BJ (cell line): ENCODE data around the gene STARD10. TPM values are rescaled to one million over a fixed set of nuclear protein-coding genes. Genes with fewer than 3 reads are reported as not detected.

ENCODE experiments used
- CTCF ChIA-PET: fragments of 350-600 bp; formaldehyde crosslinking; extraction: SDS; loops from one replicate; lab custom pipeline; 2021; ENCODE audit warnings: antibody characterized with exemption, inconsistent platforms; lab: Yijun Ruan, JAX
- POLR2A ChIA-PET: fragments of 300-600 bp; sonication (Branson Sonifier 250); formaldehyde crosslinking; extraction: SDS; loops from one replicate; lab custom pipeline; 2021; ENCODE audit warnings: antibody characterized with exemption; lab: Charles Lee
- DNase-seq: peaks from one replicate; pipeline ENCODE4 v3.0.0-alpha.2; 2011; ENCODE audit warnings: low read depth
- H3K27me3 ChIP-seq: 2 replicates; pipeline ENCODE4 v1.6.0; 2011; ENCODE audit warnings: low read length; ENCODE audit not compliant: control insufficient read depth, insufficient read depth
- H3K36me3 ChIP-seq: 2 replicates; pipeline ENCODE4 v1.5.1; 2011; ENCODE audit warnings: low read length; ENCODE audit not compliant: control insufficient read depth, insufficient read depth
- H3K4me3 ChIP-seq: 2 replicates; pipeline ENCODE4 v1.5.1; 2011; ENCODE audit warnings: low read depth, mild to moderate bottlenecking, control low read depth, low read length
- CTCF ChIP-seq: IDR thresholded peaks from 2 replicates; pipeline ENCODE4 v1.5.1; 2011; ENCODE audit warnings: low read depth, mild to moderate bottlenecking, control low read depth, inconsistent platforms, low read length, moderate library complexity; ENCODE audit not compliant: insufficient read depth
- polyA plus RNA-seq: library from polyadenylated mRNA; depleted of rRNA; stranded (reverse); fragments of >200 nt; gene quantifications from 2 replicates; pipeline ENCODE4 v1.2.3, GENCODE V29; 2011

The STARD10 gene
- polyA plus RNA-seq, 1 experiment, result 37.1 TPM

- POLR2A ChIA-PET, result no interaction called here
- DNase-seq, result no peak
- CTCF ChIA-PET, result no interaction called here
Measured at GRCh38 chr11:72744474-72744873, 49.4 kb downstream of the STARD10 start.

GRCh38 chr11:72743321-72744221 lies 50.3 kb downstream of the STARD10 start:
- H3K27me3 ChIP-seq, result no peaks in the 10 kb centered on the region
- H3K4me3 ChIP-seq, result no peak overlapping the region
- H3K36me3 ChIP-seq, result peaks cover 1% of the 10 kb centered on the region
- ChIA-PET CTCF (interaction anchor here (1.2 to 1.3 kb wide), 2 partner anchors 51 to 70 kb away, joined by 3 to 4 read pairs; partner anchors contain the start of gene STARD10), POLR2A (no interaction called here)
- no peak for TF ChIP-seq CTCF
- DNase-seq, result no peak

More at GRCh38 chr11:72744474-72744873, 49.4 kb downstream of the STARD10 start:
- Histone ChIP-seq H3K4me3 (no peak overlapping the region), H3K27me3 (no peaks in the 10 kb centered on the region), H3K36me3 (peaks cover 1% of the 10 kb centered on the region)
- no peak for TF ChIP-seq CTCF

- no peak overlapping the region for H3K4me3 ChIP-seq
- TF ChIP-seq CTCF, result no peak
- no peaks in the 10 kb centered on the region for H3K27me3 ChIP-seq
- DNase-seq, result no peak
- peaks cover 1% of the 10 kb centered on the region for H3K36me3 ChIP-seq
- ChIA-PET CTCF (interaction anchor here (1.2 to 1.3 kb wide), 2 partner anchors 51 to 71 kb away, joined by 3 to 4 read pairs; partner anchors contain the start of gene STARD10), POLR2A (no interaction called here)
Measured at GRCh38 chr11:72742513-72743320, 51.1 kb downstream of the STARD10 start.

GRCh38 chr11:72741849-72742512 lies 51.9 kb downstream of the STARD10 start:
- no peak for TF ChIP-seq CTCF
- POLR2A ChIA-PET, result no interaction called here
- H3K27me3 ChIP-seq, result no peaks in the 10 kb centered on the region
- H3K36me3 ChIP-seq, result peaks cover 1% of the 10 kb centered on the region
- DNase-seq, result no peak
- CTCF ChIA-PET, result interaction anchor here (1.2 to 1.3 kb wide), 2 partner anchors 52 to 71 kb away, joined by 3 to 4 read pairs; partner anchors contain the start of gene STARD10
- H3K4me3 ChIP-seq, result no peak overlapping the region
